GM13976 (cell line): Measurements from ENCODE around the gene CACHD1.

Experiments used
- DNase-seq: peaks from one replicate; pipeline ENCODE4 v3.0.0; 2012; ENCODE audit warnings: low spot score
- in situ Hi-C: fragments of 300-500 bp; cut with MboI; formaldehyde crosslinking; loops from one replicate; pipeline ENCODE4 v1.12.0; 2022; ENCODE audit warnings: low sequenced_read_pairs, mixed read lengths, inconsistent platforms; ENCODE audit not compliant: unreplicated experiment
- TF ChIP-seq, protein P1 (sequence below): IDR thresholded peaks from 2 replicates; pipeline ENCODE4 v1.5.1; 2012; ENCODE audit warnings: borderline replicate concordance, mild to moderate bottlenecking; ENCODE audit not compliant: insufficient read depth; ENCODE audit errors: extremely low read depth, missing control alignments, control extremely low read depth

CACHD1 gene

DNA sequence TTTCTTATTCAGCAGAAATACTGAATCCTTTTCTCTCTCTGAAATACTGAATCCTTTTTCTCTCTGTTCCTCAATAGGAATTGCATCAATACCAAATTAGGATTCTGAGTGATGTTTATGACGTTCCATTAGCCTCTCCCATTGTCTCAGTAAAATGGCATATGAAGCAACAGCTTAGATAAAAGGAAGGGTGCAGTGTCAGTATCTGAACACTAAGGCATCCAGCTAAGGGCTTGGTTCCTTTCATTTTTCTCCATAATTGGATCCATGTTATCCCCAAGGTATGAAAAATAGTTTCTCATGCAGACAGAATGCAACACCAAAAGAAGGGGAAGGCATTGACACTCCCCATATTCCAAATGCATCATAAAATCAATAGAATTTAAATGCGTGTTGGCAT, 213.5 kb downstream of the CACHD1 start:
- in situ Hi-C loops, result no loop called here

DNA sequence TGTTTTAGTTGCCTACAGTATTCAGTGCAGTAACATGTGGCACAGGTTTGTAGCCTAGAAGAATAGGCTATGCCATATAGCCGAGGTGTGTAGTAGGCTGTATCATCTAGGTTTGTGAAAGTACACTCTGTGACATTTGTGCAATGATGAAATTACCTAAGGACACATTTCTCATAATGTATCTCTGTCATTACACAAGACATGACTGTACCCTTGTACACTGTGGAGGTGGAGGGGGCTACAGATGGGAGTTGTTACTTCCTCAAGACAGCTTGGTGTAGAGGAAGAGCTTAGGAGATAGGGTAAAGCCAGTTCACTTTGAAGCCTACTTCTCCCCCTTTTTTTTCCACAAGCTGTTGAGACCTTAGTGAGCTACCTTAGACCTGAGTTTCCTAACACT, 215.3 kb downstream of the CACHD1 start:
- in situ Hi-C loops, result no loop called here
- TF ChIP-seq, protein P1, sequence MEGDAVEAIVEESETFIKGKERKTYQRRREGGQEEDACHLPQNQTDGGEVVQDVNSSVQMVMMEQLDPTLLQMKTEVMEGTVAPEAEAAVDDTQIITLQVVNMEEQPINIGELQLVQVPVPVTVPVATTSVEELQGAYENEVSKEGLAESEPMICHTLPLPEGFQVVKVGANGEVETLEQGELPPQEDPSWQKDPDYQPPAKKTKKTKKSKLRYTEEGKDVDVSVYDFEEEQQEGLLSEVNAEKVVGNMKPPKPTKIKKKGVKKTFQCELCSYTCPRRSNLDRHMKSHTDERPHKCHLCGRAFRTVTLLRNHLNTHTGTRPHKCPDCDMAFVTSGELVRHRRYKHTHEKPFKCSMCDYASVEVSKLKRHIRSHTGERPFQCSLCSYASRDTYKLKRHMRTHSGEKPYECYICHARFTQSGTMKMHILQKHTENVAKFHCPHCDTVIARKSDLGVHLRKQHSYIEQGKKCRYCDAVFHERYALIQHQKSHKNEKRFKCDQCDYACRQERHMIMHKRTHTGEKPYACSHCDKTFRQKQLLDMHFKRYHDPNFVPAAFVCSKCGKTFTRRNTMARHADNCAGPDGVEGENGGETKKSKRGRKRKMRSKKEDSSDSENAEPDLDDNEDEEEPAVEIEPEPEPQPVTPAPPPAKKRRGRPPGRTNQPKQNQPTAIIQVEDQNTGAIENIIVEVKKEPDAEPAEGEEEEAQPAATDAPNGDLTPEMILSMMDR, result no peak
- no peak for DNase-seq

More for the DNA sequence above, 213.5 kb downstream of the CACHD1 start:
- DNase-seq, result no peak
- TF ChIP-seq, protein P1, result no peak

DNA sequence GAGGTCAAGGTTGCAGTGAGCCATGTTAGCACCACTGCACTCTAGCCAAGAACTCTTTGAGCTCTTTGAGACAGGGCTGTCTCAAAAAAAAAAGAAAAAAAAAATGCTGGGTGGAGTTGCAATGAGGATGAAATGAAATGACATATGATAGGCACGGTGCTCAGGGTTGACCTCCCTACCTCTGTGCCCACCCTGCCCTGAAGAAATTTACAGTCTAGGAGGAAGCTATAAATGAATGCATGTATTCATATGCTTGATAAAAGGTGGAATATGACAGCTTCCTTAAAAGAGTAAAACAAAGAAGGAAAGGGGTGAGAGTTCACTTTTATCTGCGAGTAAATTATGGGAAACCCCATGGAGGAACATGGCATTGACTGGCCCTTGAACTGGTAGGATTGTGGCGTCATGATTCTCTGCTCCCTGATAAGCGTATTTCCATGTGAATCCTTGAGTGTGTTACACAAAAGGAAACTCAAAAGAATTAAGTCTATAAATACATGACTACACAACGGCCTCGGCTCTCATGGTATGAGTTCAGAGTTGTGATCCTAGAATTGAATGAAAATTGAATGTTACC, 215.9 kb downstream of the CACHD1 start:
- no peak for DNase-seq
- TF ChIP-seq, protein P1, result no peak
- in situ Hi-C loops, result no loop called here

DNA sequence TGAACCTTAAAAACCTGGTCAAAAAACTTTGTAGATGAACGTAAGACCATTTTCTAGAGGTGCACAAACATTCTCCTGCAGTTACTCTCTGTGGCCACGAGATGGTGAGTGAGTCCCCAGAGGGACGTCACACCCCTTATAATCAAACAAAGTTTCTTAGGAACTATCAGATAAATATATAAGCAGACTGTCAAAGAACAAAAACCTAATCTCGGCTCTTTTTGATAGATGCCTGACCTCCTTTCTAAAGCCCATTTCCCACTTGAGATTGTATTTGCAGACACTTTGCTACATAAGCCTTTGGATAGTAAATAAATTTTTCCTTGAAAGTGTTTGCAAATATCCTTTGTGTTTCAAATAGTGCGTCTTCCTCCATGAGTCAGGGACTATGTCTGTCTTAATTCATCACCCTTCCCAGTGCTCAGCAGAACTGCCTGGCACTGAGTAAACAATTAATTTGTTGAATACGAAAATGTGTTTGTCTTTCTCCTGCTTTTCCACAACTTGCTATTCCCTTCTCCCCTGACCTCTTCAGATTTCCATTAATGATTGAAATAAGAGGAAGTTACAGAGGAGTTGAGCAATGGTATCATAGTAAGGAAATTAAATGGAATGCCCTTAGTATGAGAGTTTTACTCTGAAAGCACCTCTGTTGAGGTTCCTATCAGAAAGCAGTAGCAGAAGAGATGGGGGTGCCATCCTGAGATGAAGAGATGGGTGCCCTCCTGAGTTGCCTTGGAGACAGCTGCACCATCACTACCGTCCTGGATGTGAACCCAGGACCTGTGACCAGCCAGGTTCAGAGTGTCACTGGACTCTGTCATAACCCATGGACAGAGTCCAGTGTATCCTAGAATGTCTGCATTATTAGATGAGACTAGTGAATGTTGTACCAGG, 217.1 kb downstream of the CACHD1 start:
- in situ Hi-C loops, result no loop called here
- peak; percentile 47 for DNase-seq

DNA sequence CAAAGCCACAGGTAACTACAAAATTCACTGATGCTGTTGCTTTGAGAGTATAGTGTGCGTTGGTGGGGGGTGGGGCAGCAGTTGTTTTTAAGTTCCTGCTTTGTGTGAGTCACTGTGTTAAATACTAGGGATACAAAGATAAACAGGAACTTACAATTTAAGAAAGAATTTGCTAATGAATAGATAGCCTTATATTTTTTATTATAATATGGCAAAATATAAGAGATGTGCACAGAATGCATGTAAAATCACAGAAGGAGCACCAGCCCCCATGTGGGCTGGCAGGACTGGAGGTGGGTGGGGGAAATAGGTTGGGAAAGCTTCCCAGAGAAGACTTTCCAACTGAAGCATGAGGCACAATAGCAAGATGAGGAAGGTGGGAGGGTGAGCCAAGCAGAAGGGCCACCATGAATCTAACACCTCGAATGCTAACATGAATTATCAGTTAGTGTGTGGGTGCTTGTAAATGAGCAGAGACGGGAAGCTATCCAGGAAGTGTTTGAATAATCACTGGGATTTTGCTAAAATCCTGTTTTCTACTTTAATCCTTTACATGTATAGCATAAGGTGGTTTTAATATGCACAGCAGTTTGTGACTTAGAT, 217.9 kb downstream of the CACHD1 start:
- DNase-seq, result no peak
- in situ Hi-C loops, result no loop called here
- TF ChIP-seq, protein P1, result no peak

More for the DNA sequence above, 217.1 kb downstream of the CACHD1 start:
- TF ChIP-seq, protein P1, result peak; percentile 61

- TF ChIP-seq, protein P1, result no peak
- in situ Hi-C loops, result no loop called here
- DNase-seq, result no peak
Observed at GRCh38 chr1:64691626-64692025, 221.7 kb downstream of the CACHD1 start.
